Suppressor macrophage treated with lipopolysaccharide for 1 hour (primary cell): Measurements from ENCODE around the gene ANTKMT.

Experiments used
- DNase-seq, 3 donors: peaks; one replicate each; pipeline ENCODE4 v3.0.0-alpha.2; 2020 to 2022

Gene ANTKMT

DNA sequence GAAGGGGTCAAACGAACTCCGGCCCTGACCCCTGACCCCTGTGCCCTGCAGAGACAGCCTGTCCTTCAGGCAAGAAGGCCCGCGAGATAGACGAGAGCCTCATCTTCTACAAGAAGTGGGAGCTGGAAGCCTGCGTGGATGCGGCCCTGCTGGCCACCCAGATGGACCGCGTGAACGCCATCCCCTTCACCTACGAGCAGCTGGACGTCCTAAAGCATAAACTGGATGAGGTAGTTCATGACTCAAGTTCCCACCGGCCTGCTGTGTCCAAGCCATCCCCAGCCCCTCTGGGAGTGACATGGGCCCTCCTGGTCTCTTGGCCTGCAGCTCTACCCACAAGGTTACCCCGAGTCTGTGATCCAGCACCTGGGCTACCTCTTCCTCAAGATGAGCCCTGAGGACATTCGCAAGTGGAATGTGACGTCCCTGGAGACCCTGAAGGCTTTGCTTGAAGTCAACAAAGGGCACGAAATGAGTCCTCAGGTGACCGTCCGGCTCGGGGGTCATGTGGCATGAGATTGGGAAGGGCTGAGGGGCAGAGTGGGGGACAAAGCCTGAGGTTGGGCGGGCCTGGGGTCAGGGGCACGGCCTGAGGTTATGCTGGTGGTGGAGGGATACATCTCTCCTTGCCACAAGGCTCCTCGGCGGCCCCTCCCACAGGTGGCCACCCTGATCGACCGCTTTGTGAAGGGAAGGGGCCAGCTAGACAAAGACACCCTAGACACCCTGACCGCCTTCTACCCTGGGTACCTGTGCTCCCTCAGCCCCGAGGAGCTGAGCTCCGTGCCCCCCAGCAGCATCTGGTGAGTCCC, 45.3 kb downstream of the ANTKMT start:
- DNase-seq, result no peak

GRCh38 chr16:766820-767640, 46.1 kb downstream of the ANTKMT start:
- DNase-seq, result no peak

- DNase-seq, result no peak
Measured at GRCh38 chr16:767743-768235, 46.8 kb downstream of the ANTKMT start.

DNA sequence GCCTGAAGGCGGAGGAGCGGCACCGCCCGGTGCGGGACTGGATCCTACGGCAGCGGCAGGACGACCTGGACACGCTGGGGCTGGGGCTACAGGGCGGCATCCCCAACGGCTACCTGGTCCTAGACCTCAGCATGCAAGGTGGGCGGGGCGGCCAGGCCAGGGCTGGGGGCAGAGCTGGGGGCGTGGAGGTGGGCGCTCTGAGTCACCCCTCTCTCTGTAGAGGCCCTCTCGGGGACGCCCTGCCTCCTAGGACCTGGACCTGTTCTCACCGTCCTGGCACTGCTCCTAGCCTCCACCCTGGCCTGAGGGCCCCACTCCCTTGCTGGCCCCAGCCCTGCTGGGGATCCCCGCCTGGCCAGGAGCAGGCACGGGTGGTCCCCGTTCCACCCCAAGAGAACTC, 47.5 kb downstream of the ANTKMT start:
- no peak for DNase-seq

- no peak for DNase-seq
Measured at GRCh38 chr16:769184-769784, 48.3 kb downstream of the ANTKMT start.

DNA sequence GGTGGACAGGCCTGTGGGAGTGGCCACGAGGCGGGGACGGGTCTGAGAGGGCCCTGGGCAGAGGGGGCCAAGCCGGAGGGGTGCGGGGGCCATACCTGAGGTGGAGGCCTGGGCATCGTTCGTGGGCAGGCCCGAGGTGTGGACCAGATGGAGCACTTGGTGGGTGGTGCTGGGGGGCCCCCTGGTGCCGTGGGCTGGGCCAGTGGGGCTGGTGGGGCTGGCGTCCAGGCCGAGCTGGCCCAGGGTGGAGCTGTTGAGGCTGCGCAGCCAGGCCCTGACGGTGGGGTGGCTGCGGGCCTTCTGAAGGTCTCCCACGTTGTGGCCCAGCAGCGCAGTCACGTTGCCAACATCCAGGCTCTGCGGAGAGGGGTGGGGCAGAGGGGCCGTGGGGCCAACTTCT, 49.0 kb downstream of the ANTKMT start:
- no peak for DNase-seq

GRCh38 chr16:770411-770810, 49.5 kb downstream of the ANTKMT start:
- DNase-seq, result no peak
